B cell (primary cell): ENCODE data around the gene JMJD8.

ENCODE experiments used
- EZH2 ChIP-seq: IDR thresholded peaks from 2 replicates; pipeline ENCODE4 v1.6.1; 2012; ENCODE audit warnings: borderline replicate concordance, low read depth, mild to moderate bottlenecking, moderate library complexity, low read length; ENCODE audit not compliant: insufficient read depth, poor library complexity, severe bottlenecking
- TF ChIP-seq, protein P1 (sequence below): fragments of 200-600 bp; IDR thresholded peaks from one replicate; pipeline ENCODE4 v1.8.0; 2022; ENCODE audit warnings: antibody characterized with exemption, mild to moderate bottlenecking

DNA sequence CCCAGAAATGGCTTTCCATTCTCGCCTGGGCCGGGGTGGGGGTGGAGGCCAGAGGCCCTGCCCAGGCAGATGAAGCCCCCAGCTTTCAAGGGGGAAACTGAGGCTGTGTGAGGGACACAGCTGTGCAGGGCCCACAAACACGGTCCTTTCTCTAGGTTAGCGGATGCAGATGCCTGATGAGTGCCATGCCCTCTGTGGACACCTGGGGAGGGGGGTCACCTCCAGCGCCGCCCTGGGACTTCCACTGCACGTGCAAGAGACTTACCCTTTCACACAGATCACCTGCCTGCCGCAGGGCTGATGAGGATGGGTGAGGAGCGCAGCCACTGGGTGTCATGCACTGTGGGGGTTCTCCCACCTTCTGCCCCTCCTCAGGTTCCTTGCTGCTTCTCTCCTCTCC lies 34.3 kb upstream of the JMJD8 start:
- TF ChIP-seq, protein P1, sequence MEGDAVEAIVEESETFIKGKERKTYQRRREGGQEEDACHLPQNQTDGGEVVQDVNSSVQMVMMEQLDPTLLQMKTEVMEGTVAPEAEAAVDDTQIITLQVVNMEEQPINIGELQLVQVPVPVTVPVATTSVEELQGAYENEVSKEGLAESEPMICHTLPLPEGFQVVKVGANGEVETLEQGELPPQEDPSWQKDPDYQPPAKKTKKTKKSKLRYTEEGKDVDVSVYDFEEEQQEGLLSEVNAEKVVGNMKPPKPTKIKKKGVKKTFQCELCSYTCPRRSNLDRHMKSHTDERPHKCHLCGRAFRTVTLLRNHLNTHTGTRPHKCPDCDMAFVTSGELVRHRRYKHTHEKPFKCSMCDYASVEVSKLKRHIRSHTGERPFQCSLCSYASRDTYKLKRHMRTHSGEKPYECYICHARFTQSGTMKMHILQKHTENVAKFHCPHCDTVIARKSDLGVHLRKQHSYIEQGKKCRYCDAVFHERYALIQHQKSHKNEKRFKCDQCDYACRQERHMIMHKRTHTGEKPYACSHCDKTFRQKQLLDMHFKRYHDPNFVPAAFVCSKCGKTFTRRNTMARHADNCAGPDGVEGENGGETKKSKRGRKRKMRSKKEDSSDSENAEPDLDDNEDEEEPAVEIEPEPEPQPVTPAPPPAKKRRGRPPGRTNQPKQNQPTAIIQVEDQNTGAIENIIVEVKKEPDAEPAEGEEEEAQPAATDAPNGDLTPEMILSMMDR, result no peak
- no peak for TF ChIP-seq EZH2
